K562 (cell line): ENCODE data around the gene KDM4C.

Experiments used
- CC2D1A ChIP-seq: fragments of 450-650 bp; IDR thresholded peaks from 2 replicates; pipeline ENCODE4 v1.6.1; 2017; ENCODE audit warnings: mild to moderate bottlenecking
- POLR2AphosphoS5 ChIP-seq: IDR thresholded peaks from 2 replicates; pipeline ENCODE4 v1.6.1; 2011; ENCODE audit warnings: mild to moderate bottlenecking, low read depth, low read length, moderate library complexity; ENCODE audit not compliant: control insufficient read depth, insufficient read depth
- YY1 ChIP-seq, 3 experiments: IDR thresholded peaks; 2 replicates each; pipeline ENCODE4 v1.6.1; 2011; ENCODE audit warnings: low read length in 2 of 3, mild to moderate bottlenecking in 2 of 3, moderate library complexity in 2 of 3, borderline replicate concordance in 1 of 3, control low read depth in 1 of 3, low read depth in 1 of 3; ENCODE audit not compliant: insufficient read depth in 3 of 3, insufficient replicate concordance in 2 of 3, control insufficient read depth in 1 of 3, insufficient read length in 1 of 3; ENCODE audit errors: extremely low read depth in 1 of 3
- TF ChIP-seq, protein P1 (sequence below): fragments of 450-650 bp; formaldehyde crosslinking; IDR thresholded peaks from 2 replicates; pipeline ENCODE4 v1.4.0; 2022; ENCODE audit warnings: mild to moderate bottlenecking, moderate library complexity

DNA sequence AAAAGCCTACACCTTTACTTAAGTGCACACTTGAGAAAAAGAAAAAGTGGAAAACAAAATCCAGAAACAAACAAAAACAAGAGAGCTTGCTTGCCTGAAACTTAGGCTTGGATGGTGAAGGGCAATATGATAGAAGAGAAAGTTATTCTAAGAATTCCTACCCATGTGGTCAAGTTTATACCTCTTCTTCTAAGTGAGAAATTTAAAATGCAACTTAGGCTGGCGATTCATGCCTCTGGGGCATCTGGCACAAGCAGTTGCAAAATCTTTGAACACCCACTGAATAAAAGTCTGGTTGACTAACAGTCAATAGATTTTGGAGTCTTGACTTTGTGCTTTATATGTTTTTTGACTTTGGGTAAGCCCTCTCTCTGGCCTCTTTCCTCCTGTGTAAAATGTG is 239.6 kb downstream of the KDM4C start:
- no peak for TF ChIP-seq YY1 (IDR thresholded peaks at IDR 0.05; ENCODE audit: borderline replicate concordance in 1 of 3, control insufficient read depth in 1 of 3, extremely low read depth in 1 of 3, insufficient read depth in 3 of 3, insufficient read length in 1 of 3, insufficient replicate concordance in 2 of 3, low read depth in 1 of 3, low read length in 2 of 3)
- no peak for TF ChIP-seq POLR2AphosphoS5
- no peak for TF ChIP-seq CC2D1A
- TF ChIP-seq, protein P1, sequence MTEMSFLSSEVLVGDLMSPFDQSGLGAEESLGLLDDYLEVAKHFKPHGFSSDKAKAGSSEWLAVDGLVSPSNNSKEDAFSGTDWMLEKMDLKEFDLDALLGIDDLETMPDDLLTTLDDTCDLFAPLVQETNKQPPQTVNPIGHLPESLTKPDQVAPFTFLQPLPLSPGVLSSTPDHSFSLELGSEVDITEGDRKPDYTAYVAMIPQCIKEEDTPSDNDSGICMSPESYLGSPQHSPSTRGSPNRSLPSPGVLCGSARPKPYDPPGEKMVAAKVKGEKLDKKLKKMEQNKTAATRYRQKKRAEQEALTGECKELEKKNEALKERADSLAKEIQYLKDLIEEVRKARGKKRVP (CRISPR knock-in tag): no peak
